Measurements from ENCODE around the gene HEMK1. TPM values are rescaled to one million over a fixed set of nuclear protein-coding genes. Genes with fewer than 3 reads are reported as not detected.

The HEMK1 gene
- total RNA-seq, 4 donors from 2014 or later = 4.5 to 8.1 (median 7.5) TPM

DNA sequence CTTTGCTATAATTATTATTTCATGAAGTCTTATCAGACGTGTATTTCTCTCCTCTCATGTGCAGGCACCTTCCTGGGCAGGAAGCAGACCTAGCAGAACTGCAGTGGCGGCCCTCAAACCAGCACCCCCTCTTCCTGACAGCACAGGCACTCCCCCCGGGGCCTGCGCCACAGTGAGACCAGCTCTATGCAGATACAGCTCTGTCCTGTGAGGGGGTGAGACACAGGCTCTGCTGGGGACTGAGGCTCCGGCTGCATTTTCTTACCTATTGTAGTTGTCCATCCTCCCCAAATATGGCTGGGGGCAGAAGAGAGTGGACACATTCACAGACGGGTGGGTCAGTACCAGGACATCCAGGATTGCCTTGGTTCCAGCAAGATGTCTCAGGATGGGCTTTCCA, 37.3 kb downstream of the HEMK1 start:
- no peaks in the 10 kb centered on the region for H3K9me3 ChIP-seq
- H3K4me1 ChIP-seq = peaks cover 86 to 96% of the 10 kb centered on the region in 2 donors
- no peak for TF ChIP-seq CTCF (IDR thresholded peaks at IDR 0.05 in 4 of 5, conservative IDR thresholded peaks at IDR 0.05 in 1 of 5)
- TF ChIP-seq POLR2A (IDR thresholded peaks at IDR 0.05) = no peak
- ATAC-seq = no peak
- intact Hi-C loops (cut with DNase I; ENCODE audit: low total_unique reads) = no loop called here
- in situ Hi-C loops (cut with MboI; ENCODE audit: low sequenced_read_pairs in 4 of 4) = loop anchor here in 1 of 4 donors (25.0 kb wide), 1 partner anchor 781 kb away; the partner anchor contains the start of genes MANF and RBM15B
- no peak for DNase-seq
- peaks cover 4 to 28% of the 10 kb centered on the region in 2 donors for H3K36me3 ChIP-seq
- no peaks in the 10 kb centered on the region for H3K27me3 ChIP-seq
- H3K4me3 ChIP-seq = peak overlapping the region in 2 of 4 donors; percentile 65 to 89
- H3K27ac ChIP-seq = peak overlapping the region; percentile 95 to 99 (median 96)

GRCh38 chr3:50607271-50608091, 38.2 kb downstream of the HEMK1 start:
- Histone ChIP-seq H3K9me3 (no peaks in the 10 kb centered on the region), H3K4me1 (peaks cover 81 to 89% of the 10 kb centered on the region in 2 donors), H3K27me3 (no peaks in the 10 kb centered on the region), H3K36me3 (peaks cover 4 to 28% of the 10 kb centered on the region in 2 donors), H3K4me3 (peak overlapping the region in 2 of 4 donors; percentile 65 to 89), H3K27ac (peak overlapping the region; percentile 95 to 99 (median 96))
- in situ Hi-C loops (cut with MboI; ENCODE audit: low sequenced_read_pairs in 4 of 4) (loop anchor here in 1 of 4 donors (25.0 kb wide), 1 partner anchor 780 kb away; the partner anchor contains the start of genes MANF and RBM15B), intact Hi-C loops (cut with DNase I; ENCODE audit: low total_unique reads) (no loop called here)
- DNase-seq (no peak), ATAC-seq (no peak)
- TF ChIP-seq POLR2A (IDR thresholded peaks at IDR 0.05) (peak; percentile 24 to 39), CTCF (IDR thresholded peaks at IDR 0.05 in 4 of 5, conservative IDR thresholded peaks at IDR 0.05 in 1 of 5) (no peak)

- Histone ChIP-seq H3K27ac (peak overlapping the region; percentile 95 to 99 (median 96)), H3K36me3 (peaks cover 4 to 28% of the 10 kb centered on the region in 2 donors), H3K9me3 (no peaks in the 10 kb centered on the region), H3K27me3 (no peaks in the 10 kb centered on the region), H3K4me1 (peaks cover 79 to 89% of the 10 kb centered on the region in 2 donors), H3K4me3 (peak overlapping the region in 2 of 4 donors; percentile 65 to 89)
- in situ Hi-C loops (cut with MboI; ENCODE audit: low sequenced_read_pairs in 4 of 4) (loop anchor here in 1 of 4 donors (25.0 kb wide), 1 partner anchor 779 kb away; the partner anchor contains the start of genes MANF and RBM15B), intact Hi-C loops (cut with DNase I; ENCODE audit: low total_unique reads) (no loop called here)
- ATAC-seq = no peak
- no peak for TF ChIP-seq POLR2A (IDR thresholded peaks at IDR 0.05)
- TF ChIP-seq CTCF (IDR thresholded peaks at IDR 0.05 in 4 of 5, conservative IDR thresholded peaks at IDR 0.05 in 1 of 5) = no peak
- no peak for DNase-seq
Measured at GRCh38 chr3:50608278-50608677, 39.0 kb downstream of the HEMK1 start.

GRCh38 chr3:50609071-50609762, 39.9 kb downstream of the HEMK1 start:
- Histone ChIP-seq H3K9me3 (no peaks in the 10 kb centered on the region), H3K27me3 (no peaks in the 10 kb centered on the region), H3K36me3 (peaks cover 4 to 28% of the 10 kb centered on the region in 2 donors), H3K4me3 (peak overlapping the region; percentile 65 to 89 (median 77)), H3K4me1 (peaks cover 69 to 81% of the 10 kb centered on the region in 2 donors), H3K27ac (peak overlapping the region; percentile 95 to 99 (median 96))
- ATAC-seq = no peak
- DNase-seq = no peak
- TF ChIP-seq CTCF (IDR thresholded peaks at IDR 0.05 in 4 of 5, conservative IDR thresholded peaks at IDR 0.05 in 1 of 5) (no peak), POLR2A (IDR thresholded peaks at IDR 0.05) (no peak)
- in situ Hi-C loops (cut with MboI; ENCODE audit: low sequenced_read_pairs in 4 of 4) = loop anchor here in 1 of 4 donors (25.0 kb wide), 1 partner anchor 778 kb away; the partner anchor contains the start of genes MANF and RBM15B
- intact Hi-C loops (cut with DNase I; ENCODE audit: low total_unique reads) = no loop called here

Data from gastrocnemius medialis (tissue), 4 donors.